Neural progenitor cell (in vitro differentiated cells): ENCODE results near the gene KIF26B. TPM values are rescaled to one million over a fixed set of nuclear protein-coding genes. Genes with fewer than 3 reads are reported as not detected.

Experiments used
- DNase-seq: peaks from one replicate; pipeline ENCODE4 v3.0.0-alpha.2; 2016; ENCODE audit warnings: low spot score
- H2AFZ ChIP-seq: fragments of 200-600 bp; sonication (generic); replicated peaks from 2 replicates; pipeline ENCODE4 v1.6.1; 2016; ENCODE audit warnings: antibody characterized with exemption
- H3F3A ChIP-seq: fragments of 200-600 bp; sonication (generic); 2 replicates; pipeline ENCODE4 v1.6.1; 2016; ENCODE audit warnings: antibody characterized with exemption, low read depth
- H3K27ac ChIP-seq: fragments of 200-600 bp; sonication (generic); 2 replicates; pipeline ENCODE4 v1.5.1; 2016; ENCODE audit warnings: mild to moderate bottlenecking
- H3K27me3 ChIP-seq: fragments of 200-600 bp; sonication (generic); 2 replicates; pipeline ENCODE4 v1.6.1; 2016; ENCODE audit warnings: mild to moderate bottlenecking, moderate library complexity
- H3K36me3 ChIP-seq: fragments of 200-600 bp; sonication (generic); 2 replicates; pipeline ENCODE4 v1.5.1; 2016
- H3K4me1 ChIP-seq: fragments of 200-600 bp; sonication (generic); 2 replicates; pipeline ENCODE4 v1.6.1; 2016; ENCODE audit warnings: mixed run types
- H3K4me2 ChIP-seq: fragments of 200-600 bp; sonication (generic); 2 replicates; pipeline ENCODE4 v1.6.1; 2016
- H3K4me3 ChIP-seq: fragments of 200-600 bp; sonication (generic); 2 replicates; pipeline ENCODE4 v1.5.1; 2016
- H3K79me2 ChIP-seq: fragments of 200-600 bp; sonication (generic); 2 replicates; pipeline ENCODE4 v1.6.1; 2016; ENCODE audit warnings: low read depth
- H3K9ac ChIP-seq: fragments of 200-600 bp; sonication (generic); 2 replicates; pipeline ENCODE4 v1.6.1; 2016
- H3K9me3 ChIP-seq: fragments of 200-600 bp; sonication (generic); 2 replicates; pipeline ENCODE4 v1.5.1; 2016; ENCODE audit warnings: low read depth
- H4K20me1 ChIP-seq: fragments of 200-600 bp; sonication (generic); 2 replicates; pipeline ENCODE4 v1.6.1; 2016; ENCODE audit warnings: low read depth
- H3K27ac Mint-ChIP-seq: 3 replicates; pipeline ENCODE4 v1.8.0; 2021; ENCODE audit warnings: mixed read lengths
- H3K27me3 Mint-ChIP-seq: 2 replicates; pipeline ENCODE4 v1.8.0; 2022; ENCODE audit warnings: low read depth, mild to moderate bottlenecking, inconsistent platforms, moderate library complexity, mixed read lengths; ENCODE audit not compliant: insufficient read depth
- H3K36me3 Mint-ChIP-seq: 3 replicates; pipeline ENCODE4 v1.8.0; 2021; ENCODE audit warnings: mixed read lengths
- H3K4me1 Mint-ChIP-seq: 3 replicates; pipeline ENCODE4 v1.8.0; 2021; ENCODE audit warnings: mixed read lengths
- H3K4me3 Mint-ChIP-seq: 3 replicates; pipeline ENCODE4 v1.8.0; 2021; ENCODE audit warnings: mild to moderate bottlenecking, moderate library complexity, mixed read lengths
- H3K9me3 Mint-ChIP-seq: 3 replicates; pipeline ENCODE4 v1.8.0; 2020; ENCODE audit warnings: mixed read lengths
- EZH2 ChIP-seq: fragments of 200-600 bp; sonication (generic); IDR thresholded peaks from 2 replicates; pipeline ENCODE4 v1.6.1; 2017; ENCODE audit warnings: antibody characterized with exemption, mild to moderate bottlenecking, moderate library complexity
- EZH2phosphoT487 ChIP-seq: fragments of 200-600 bp; sonication (generic); IDR thresholded peaks from 2 replicates; pipeline ENCODE4 v1.6.1; 2017; ENCODE audit warnings: antibody characterized with exemption
- total RNA-seq: library from RNA; depleted of rRNA; stranded (reverse); fragments of >200 nt; gene quantifications from 2 replicates; pipeline ENCODE4 v1.2.3, GENCODE V29; 2015; ENCODE audit warnings: low replicate concordance
- TF ChIP-seq, protein P1 (sequence below): fragments of 200-600 bp; sonication (generic); IDR thresholded peaks from 2 replicates; pipeline ENCODE4 v1.5.1; 2017; ENCODE audit warnings: antibody characterized with exemption, mild to moderate bottlenecking

KIF26B gene
- total RNA-seq, 1 donor from 2014 or later = 0.47 TPM

DNA sequence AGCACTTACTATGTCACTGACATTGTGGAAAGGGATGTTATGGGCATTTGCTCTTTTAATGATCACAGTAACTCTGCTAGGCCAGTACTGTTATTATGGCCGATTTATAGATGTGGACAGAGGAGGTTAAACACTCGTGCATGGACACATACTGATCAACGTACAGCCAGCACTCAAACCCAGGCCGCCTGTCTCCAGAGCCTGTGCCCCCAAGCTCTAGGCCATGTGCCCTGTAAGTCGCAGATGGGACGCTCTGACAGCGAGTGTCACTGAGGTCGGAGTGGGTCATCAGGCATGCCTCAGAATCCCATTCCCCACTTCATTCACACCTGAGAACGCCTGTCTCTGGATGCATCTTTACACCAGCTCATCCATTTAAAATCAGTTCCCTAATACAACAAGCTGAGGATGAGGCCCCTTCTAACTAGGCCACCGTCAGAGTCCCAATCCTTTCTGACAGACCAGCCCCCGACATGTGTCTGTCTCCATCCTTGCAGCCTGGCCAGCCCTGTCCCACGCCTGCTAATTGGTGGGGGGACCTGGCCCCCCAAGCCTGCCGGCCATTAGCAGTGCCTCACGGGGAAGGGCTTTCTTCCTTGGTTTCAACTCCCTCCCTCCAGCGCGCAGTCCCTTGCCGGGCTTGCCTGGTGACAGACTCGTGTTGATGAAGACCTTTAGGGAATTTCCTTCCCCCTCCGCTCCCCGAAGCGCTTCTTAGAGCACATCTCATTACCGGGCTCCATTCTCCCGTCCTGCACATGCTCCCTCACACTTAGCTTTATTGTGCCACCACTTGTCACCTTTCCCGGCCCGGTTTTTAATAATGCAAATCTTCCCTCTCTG, 436.8 kb downstream of the KIF26B start:
- no peak for DNase-seq
- H3K9me3 Mint-ChIP-seq = peaks cover 16% of the 10 kb centered on the region
- H3K4me1 ChIP-seq = peaks cover 8% of the 10 kb centered on the region

DNA sequence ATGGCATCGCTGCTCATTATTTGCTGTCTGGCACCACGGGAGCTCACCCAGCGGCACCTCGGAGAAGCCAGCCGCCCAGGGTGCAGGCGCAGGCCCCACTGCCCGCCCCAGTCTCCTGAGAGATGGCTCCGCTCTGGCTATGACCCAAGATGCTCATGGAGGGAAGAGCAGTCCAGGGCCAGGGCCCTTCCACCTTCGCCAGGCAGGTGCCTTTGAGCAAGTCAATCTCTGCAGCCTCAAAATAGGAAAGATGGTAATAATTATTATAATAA, 437.3 kb downstream of the KIF26B start:
- Histone ChIP-seq H3K9me3 (no peaks in the 10 kb centered on the region), H3K9ac (no peak overlapping the region), H3K27ac (no peak overlapping the region), H3K4me2 (no peak overlapping the region), H3F3A (peaks cover 9% of the 10 kb centered on the region), H3K27me3 (no peaks in the 10 kb centered on the region), H3K79me2 (no peaks in the 10 kb centered on the region), H3K4me1 (peaks cover 8% of the 10 kb centered on the region), H4K20me1 (no peaks in the 10 kb centered on the region), H3K36me3 (no peaks in the 10 kb centered on the region), H2AFZ (peak overlapping the region; percentile 6), H3K4me3 (no peak overlapping the region)
- Mint-ChIP-seq H3K36me3 (peaks cover 2% of the 10 kb centered on the region), H3K27me3 (no peaks in the 10 kb centered on the region), H3K4me3 (no peak overlapping the region), H3K9me3 (peaks cover 16% of the 10 kb centered on the region), H3K4me1 (peaks cover 35% of the 10 kb centered on the region), H3K27ac (peak overlapping the region; percentile 72)
- DNase-seq = no peak
- no peak for TF ChIP-seq EZH2phosphoT487
- no peak for TF ChIP-seq EZH2
- TF ChIP-seq, protein P1, sequence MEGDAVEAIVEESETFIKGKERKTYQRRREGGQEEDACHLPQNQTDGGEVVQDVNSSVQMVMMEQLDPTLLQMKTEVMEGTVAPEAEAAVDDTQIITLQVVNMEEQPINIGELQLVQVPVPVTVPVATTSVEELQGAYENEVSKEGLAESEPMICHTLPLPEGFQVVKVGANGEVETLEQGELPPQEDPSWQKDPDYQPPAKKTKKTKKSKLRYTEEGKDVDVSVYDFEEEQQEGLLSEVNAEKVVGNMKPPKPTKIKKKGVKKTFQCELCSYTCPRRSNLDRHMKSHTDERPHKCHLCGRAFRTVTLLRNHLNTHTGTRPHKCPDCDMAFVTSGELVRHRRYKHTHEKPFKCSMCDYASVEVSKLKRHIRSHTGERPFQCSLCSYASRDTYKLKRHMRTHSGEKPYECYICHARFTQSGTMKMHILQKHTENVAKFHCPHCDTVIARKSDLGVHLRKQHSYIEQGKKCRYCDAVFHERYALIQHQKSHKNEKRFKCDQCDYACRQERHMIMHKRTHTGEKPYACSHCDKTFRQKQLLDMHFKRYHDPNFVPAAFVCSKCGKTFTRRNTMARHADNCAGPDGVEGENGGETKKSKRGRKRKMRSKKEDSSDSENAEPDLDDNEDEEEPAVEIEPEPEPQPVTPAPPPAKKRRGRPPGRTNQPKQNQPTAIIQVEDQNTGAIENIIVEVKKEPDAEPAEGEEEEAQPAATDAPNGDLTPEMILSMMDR = no peak

More for the DNA sequence above, 436.8 kb downstream of the KIF26B start:
- Histone ChIP-seq H3K27ac (no peak overlapping the region), H3K9me3 (no peaks in the 10 kb centered on the region), H3F3A (peaks cover 9% of the 10 kb centered on the region), H3K9ac (no peak overlapping the region), H4K20me1 (no peaks in the 10 kb centered on the region), H3K27me3 (no peaks in the 10 kb centered on the region), H3K36me3 (no peaks in the 10 kb centered on the region), H3K4me3 (no peak overlapping the region), H3K4me2 (no peak overlapping the region), H2AFZ (peak overlapping the region; percentile 6), H3K79me2 (no peaks in the 10 kb centered on the region)
- Mint-ChIP-seq H3K4me1 (peaks cover 38% of the 10 kb centered on the region), H3K36me3 (peaks cover 2% of the 10 kb centered on the region), H3K27me3 (no peaks in the 10 kb centered on the region), H3K4me3 (no peak overlapping the region), H3K27ac (peak overlapping the region; percentile 72)
- TF ChIP-seq EZH2 (no peak), EZH2phosphoT487 (no peak)
- TF ChIP-seq, protein P1 = no peak

DNA sequence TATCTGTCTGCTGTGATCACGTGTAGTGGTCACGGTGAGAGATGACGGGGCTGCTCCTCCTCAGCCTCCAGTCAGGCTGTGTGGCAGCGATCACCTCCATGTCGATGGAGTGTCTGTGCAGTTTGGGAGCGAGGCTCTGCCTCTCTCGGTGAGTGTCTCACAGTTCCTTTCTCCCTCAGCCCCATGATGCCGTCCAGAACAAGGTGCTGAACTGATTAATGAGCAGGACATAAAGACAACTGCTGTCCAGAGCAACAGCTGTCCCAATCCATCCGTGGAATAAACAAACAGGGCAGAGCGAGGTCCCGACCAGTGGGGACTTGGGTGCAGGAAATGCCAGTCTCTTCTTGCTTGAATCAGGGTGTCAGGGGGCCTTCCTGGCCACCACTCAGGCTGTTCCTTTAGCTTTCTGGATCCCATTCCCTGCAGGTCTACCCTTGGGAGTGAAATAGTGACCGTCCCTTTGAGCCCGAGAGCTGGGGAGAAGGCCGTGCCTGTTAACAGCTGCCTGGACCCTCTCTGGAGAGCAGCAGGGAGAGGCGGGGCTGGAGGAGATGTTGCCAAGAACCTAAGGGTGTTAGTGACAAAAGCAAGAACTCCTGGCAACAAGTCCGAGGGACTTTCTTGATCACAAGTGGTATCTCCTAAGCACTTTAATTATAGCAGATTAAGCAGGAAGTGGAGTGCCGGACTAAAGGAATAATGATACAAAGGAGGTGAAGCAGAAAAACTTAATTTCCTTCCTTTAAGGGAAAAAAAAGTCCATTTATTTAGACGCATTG, 443.9 kb downstream of the KIF26B start:
- Mint-ChIP-seq H3K36me3 (peaks cover 7% of the 10 kb centered on the region), H3K27me3 (no peaks in the 10 kb centered on the region), H3K4me1 (peaks cover 12% of the 10 kb centered on the region), H3K9me3 (peaks cover 27% of the 10 kb centered on the region), H3K4me3 (no peak overlapping the region), H3K27ac (no peak overlapping the region)
- Histone ChIP-seq H3K79me2 (no peaks in the 10 kb centered on the region), H3K4me2 (peak overlapping the region; percentile 14), H2AFZ (no peak overlapping the region), H3K27ac (no peak overlapping the region), H3K9ac (no peak overlapping the region), H4K20me1 (no peaks in the 10 kb centered on the region), H3K9me3 (no peaks in the 10 kb centered on the region), H3K36me3 (no peaks in the 10 kb centered on the region), H3K4me3 (no peak overlapping the region), H3K27me3 (no peaks in the 10 kb centered on the region), H3F3A (no peaks in the 10 kb centered on the region), H3K4me1 (peaks cover 7% of the 10 kb centered on the region)
- no peak for DNase-seq
- no peak for TF ChIP-seq EZH2phosphoT487
- TF ChIP-seq, protein P1 = no peak
- TF ChIP-seq EZH2 = no peak
